ENCODE measurements around the gene ADAMTS6.

The ADAMTS6 gene

GRCh38 chr5:65141493-65141892, 340.2 kb downstream of the ADAMTS6 start:
- no peak overlapping the region for H3K4me3 Mint-ChIP-seq
- no peak for TF ChIP-seq CTCF (IDR thresholded peaks at IDR 0.05)
- H3K4me1 Mint-ChIP-seq = peaks cover 46% of the 10 kb centered on the region
- H3K27me3 Mint-ChIP-seq (ENCODE audit: low read depth, poor library complexity) = peaks cover 3% of the 10 kb centered on the region
- no peaks in the 10 kb centered on the region for H3K36me3 Mint-ChIP-seq (ENCODE audit: low read depth)
- DNase-seq = no peak
- no peaks in the 10 kb centered on the region for H3K9me3 Mint-ChIP-seq
- H3K27ac Mint-ChIP-seq = no peak overlapping the region

- H3K27me3 Mint-ChIP-seq (ENCODE audit: low read depth, poor library complexity) = peaks cover 3% of the 10 kb centered on the region
- no peak for TF ChIP-seq CTCF (IDR thresholded peaks at IDR 0.05)
- no peaks in the 10 kb centered on the region for H3K9me3 Mint-ChIP-seq
- H3K36me3 Mint-ChIP-seq (ENCODE audit: low read depth) = no peaks in the 10 kb centered on the region
- no peak for DNase-seq
- H3K27ac Mint-ChIP-seq = peak overlapping the region; percentile 26
- H3K4me3 Mint-ChIP-seq = no peak overlapping the region
- peaks cover 29% of the 10 kb centered on the region for H3K4me1 Mint-ChIP-seq
Measured at GRCh38 chr5:65137631-65138030, 344.1 kb downstream of the ADAMTS6 start.

GRCh38 chr5:65133477-65134110, 348.1 kb downstream of the ADAMTS6 start:
- no peak overlapping the region for H3K4me3 Mint-ChIP-seq
- H3K27ac Mint-ChIP-seq = no peak overlapping the region
- no peaks in the 10 kb centered on the region for H3K36me3 Mint-ChIP-seq (ENCODE audit: low read depth)
- no peak for TF ChIP-seq CTCF (IDR thresholded peaks at IDR 0.05)
- H3K4me1 Mint-ChIP-seq = peaks cover 19% of the 10 kb centered on the region
- no peaks in the 10 kb centered on the region for H3K27me3 Mint-ChIP-seq (ENCODE audit: low read depth, poor library complexity)
- no peaks in the 10 kb centered on the region for H3K9me3 Mint-ChIP-seq
- no peak for DNase-seq

GRCh38 chr5:65132386-65132785, 349.3 kb downstream of the ADAMTS6 start:
- Mint-ChIP-seq H3K27ac (no peak overlapping the region), H3K36me3 (ENCODE audit: low read depth) (no peaks in the 10 kb centered on the region), H3K4me3 (no peak overlapping the region), H3K27me3 (ENCODE audit: low read depth, poor library complexity) (no peaks in the 10 kb centered on the region), H3K4me1 (peaks cover 22% of the 10 kb centered on the region), H3K9me3 (no peaks in the 10 kb centered on the region)
- TF ChIP-seq CTCF (IDR thresholded peaks at IDR 0.05) = no peak
- no peak for DNase-seq

- Mint-ChIP-seq H3K36me3 (ENCODE audit: low read depth) (no peaks in the 10 kb centered on the region), H3K4me1 (peaks cover 33% of the 10 kb centered on the region), H3K27me3 (ENCODE audit: low read depth, poor library complexity) (peaks cover 3% of the 10 kb centered on the region), H3K4me3 (no peak overlapping the region), H3K27ac (no peak overlapping the region), H3K9me3 (no peaks in the 10 kb centered on the region)
- DNase-seq = peak; percentile 12
- no peak for TF ChIP-seq CTCF (IDR thresholded peaks at IDR 0.05)
Measured at GRCh38 chr5:65128226-65128625, 353.5 kb downstream of the ADAMTS6 start.

GRCh38 chr5:65127161-65127901, 354.4 kb downstream of the ADAMTS6 start:
- H3K4me1 Mint-ChIP-seq = peaks cover 33% of the 10 kb centered on the region
- H3K27ac Mint-ChIP-seq = peak overlapping the region; percentile 85
- no peak overlapping the region for H3K4me3 Mint-ChIP-seq
- peaks cover 3% of the 10 kb centered on the region for H3K27me3 Mint-ChIP-seq (ENCODE audit: low read depth, poor library complexity)
- no peak for DNase-seq
- H3K36me3 Mint-ChIP-seq (ENCODE audit: low read depth) = no peaks in the 10 kb centered on the region
- TF ChIP-seq CTCF (IDR thresholded peaks at IDR 0.05) = no peak
- H3K9me3 Mint-ChIP-seq = no peaks in the 10 kb centered on the region

Measured in nephron progenitor cell (in vitro differentiated cells).